Calu3 (cell line): ENCODE measurements around the gene NLK. TPM values are rescaled to one million over a fixed set of nuclear protein-coding genes. Genes with fewer than 3 reads are reported as not detected.

Experiments
- BruUV-seq: library from RNA; stranded (reverse); fragments of 400-500 nt; replicated peaks from 2 replicates; lab custom pipeline; 2021; lab: Mats Ljungman, UMichigan
- CTCF ChIA-PET: fragments of 300-600 bp; sonication (Branson Sonifier 250); formaldehyde crosslinking; loops from one replicate; lab custom pipeline; 2022; ENCODE audit warnings: antibody characterized with exemption; lab: Charles Lee
- DNase-seq: peaks from one replicate; pipeline ENCODE4 v3.0.0; 2022
- H3K27ac Mint-ChIP-seq: one replicate; pipeline ENCODE4 v1.8.0; 2022; ENCODE audit warnings: mixed read lengths; ENCODE audit not compliant: unreplicated experiment
- H3K27me3 Mint-ChIP-seq: one replicate; pipeline ENCODE4 v1.8.0; 2022; ENCODE audit warnings: mixed read lengths; ENCODE audit not compliant: unreplicated experiment
- H3K36me3 Mint-ChIP-seq: one replicate; pipeline ENCODE4 v1.8.0; 2022; ENCODE audit warnings: mild to moderate bottlenecking, moderate library complexity, mixed read lengths; ENCODE audit not compliant: insufficient read depth, unreplicated experiment
- H3K4me1 Mint-ChIP-seq: one replicate; pipeline ENCODE4 v1.8.0; 2022; ENCODE audit warnings: mild to moderate bottlenecking, low read depth, mixed read lengths; ENCODE audit not compliant: unreplicated experiment
- H3K4me3 Mint-ChIP-seq: one replicate; pipeline ENCODE4 v1.8.0; 2022; ENCODE audit warnings: mild to moderate bottlenecking, low read depth, moderate library complexity, mixed read lengths; ENCODE audit not compliant: unreplicated experiment
- H3K9me3 Mint-ChIP-seq: one replicate; pipeline ENCODE4 v1.8.0; 2022; ENCODE audit warnings: low read depth, mixed read lengths; ENCODE audit not compliant: unreplicated experiment
- intact Hi-C: fragments of 100-400 bp; cut with micrococcal nuclease; formaldehyde crosslinking; loops from one replicate; pipeline ENCODE4 v1.10.0; 2022; ENCODE audit not compliant: unreplicated experiment
- total RNA-seq: library from RNA; stranded (reverse); gene quantifications from 2 replicates; pipeline ENCODE4 v1.2.3, GENCODE V29; 2022
- TF ChIP-seq, protein P1 (sequence below): fragments of 200-600 bp; IDR thresholded peaks from one replicate; pipeline ENCODE4 v1.8.0; 2022; ENCODE audit warnings: antibody characterized with exemption; ENCODE audit not compliant: unreplicated experiment

The NLK gene
- total RNA-seq, 1 experiment from 2014 or later: 20.4 TPM

DNA sequence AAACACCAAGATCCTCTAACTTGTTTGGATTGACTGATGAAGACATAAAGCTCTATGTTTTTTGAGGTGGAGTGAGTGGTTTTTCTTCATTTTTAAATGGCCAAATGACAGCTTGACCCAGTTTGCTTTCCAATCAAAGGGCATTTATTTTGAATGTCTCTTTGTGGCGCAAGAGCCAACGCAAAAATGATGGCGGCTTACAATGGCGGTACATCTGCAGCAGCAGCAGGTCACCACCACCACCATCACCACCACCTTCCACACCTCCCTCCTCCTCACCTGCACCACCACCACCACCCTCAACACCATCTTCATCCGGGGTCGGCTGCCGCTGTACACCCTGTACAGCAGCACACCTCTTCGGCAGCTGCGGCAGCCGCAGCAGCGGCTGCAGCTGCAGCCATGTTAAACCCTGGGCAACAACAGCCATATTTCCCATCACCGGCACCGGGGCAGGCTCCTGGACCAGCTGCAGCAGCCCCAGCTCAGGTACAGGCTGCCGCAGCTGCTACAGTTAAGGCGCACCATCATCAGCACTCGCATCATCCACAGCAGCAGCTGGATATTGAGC, 329 bp downstream of the NLK start:
- H3K4me1 Mint-ChIP-seq: peaks cover 26% of the 10 kb centered on the region
- BruUV-seq: TSS peak; percentile 55
- no peaks in the 10 kb centered on the region for H3K9me3 Mint-ChIP-seq
- TF ChIP-seq, protein P1, sequence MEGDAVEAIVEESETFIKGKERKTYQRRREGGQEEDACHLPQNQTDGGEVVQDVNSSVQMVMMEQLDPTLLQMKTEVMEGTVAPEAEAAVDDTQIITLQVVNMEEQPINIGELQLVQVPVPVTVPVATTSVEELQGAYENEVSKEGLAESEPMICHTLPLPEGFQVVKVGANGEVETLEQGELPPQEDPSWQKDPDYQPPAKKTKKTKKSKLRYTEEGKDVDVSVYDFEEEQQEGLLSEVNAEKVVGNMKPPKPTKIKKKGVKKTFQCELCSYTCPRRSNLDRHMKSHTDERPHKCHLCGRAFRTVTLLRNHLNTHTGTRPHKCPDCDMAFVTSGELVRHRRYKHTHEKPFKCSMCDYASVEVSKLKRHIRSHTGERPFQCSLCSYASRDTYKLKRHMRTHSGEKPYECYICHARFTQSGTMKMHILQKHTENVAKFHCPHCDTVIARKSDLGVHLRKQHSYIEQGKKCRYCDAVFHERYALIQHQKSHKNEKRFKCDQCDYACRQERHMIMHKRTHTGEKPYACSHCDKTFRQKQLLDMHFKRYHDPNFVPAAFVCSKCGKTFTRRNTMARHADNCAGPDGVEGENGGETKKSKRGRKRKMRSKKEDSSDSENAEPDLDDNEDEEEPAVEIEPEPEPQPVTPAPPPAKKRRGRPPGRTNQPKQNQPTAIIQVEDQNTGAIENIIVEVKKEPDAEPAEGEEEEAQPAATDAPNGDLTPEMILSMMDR: no peak
- H3K27me3 Mint-ChIP-seq: peaks cover 13% of the 10 kb centered on the region
- intact Hi-C loops: loop anchor here (5.0 kb wide), 1 partner anchor 51 kb away; no protein-coding TSS in a partner anchor
- peak overlapping the region; percentile 98 for H3K27ac Mint-ChIP-seq
- CTCF ChIA-PET: interaction anchor here (0.6 kb wide), 1 partner anchor 209 kb away, joined by 3 read pairs; no protein-coding TSS in a partner anchor
- DNase-seq: no peak
- peaks cover 25% of the 10 kb centered on the region for H3K36me3 Mint-ChIP-seq
- peak overlapping the region; percentile 93 for H3K4me3 Mint-ChIP-seq

DNA sequence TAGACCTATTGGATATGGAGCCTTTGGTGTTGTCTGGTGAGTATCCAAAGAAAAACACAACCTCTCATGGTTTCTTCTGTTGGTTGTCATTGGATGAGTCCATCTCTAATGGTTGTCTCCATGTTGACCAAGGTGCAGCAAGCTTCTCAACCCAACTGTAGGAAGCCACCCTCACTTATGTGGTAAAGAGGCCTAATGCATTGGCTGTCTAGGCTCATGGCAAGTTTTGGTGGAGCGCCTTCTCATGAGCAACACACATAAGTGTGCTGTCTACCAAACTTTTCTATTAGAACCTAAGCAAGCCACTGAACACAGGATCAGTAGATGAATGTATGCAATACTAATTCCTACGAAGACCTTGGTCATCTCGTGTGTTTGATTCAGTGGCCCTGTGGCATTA, 819 bp downstream of the NLK start:
- no TSS peak for BruUV-seq
- Mint-ChIP-seq H3K9me3 (no peaks in the 10 kb centered on the region), H3K4me1 (peaks cover 26% of the 10 kb centered on the region), H3K36me3 (peaks cover 25% of the 10 kb centered on the region), H3K4me3 (peak overlapping the region; percentile 93), H3K27ac (peak overlapping the region; percentile 98), H3K27me3 (peaks cover 13% of the 10 kb centered on the region)
- DNase-seq: no peak
- CTCF ChIA-PET: interaction anchor here (0.6 kb wide), 1 partner anchor 208 kb away, joined by 3 read pairs; no protein-coding TSS in a partner anchor
- intact Hi-C loops: loop anchor here (5.0 kb wide), 1 partner anchor 51 kb away; no protein-coding TSS in a partner anchor
- TF ChIP-seq, protein P1: no peak

DNA sequence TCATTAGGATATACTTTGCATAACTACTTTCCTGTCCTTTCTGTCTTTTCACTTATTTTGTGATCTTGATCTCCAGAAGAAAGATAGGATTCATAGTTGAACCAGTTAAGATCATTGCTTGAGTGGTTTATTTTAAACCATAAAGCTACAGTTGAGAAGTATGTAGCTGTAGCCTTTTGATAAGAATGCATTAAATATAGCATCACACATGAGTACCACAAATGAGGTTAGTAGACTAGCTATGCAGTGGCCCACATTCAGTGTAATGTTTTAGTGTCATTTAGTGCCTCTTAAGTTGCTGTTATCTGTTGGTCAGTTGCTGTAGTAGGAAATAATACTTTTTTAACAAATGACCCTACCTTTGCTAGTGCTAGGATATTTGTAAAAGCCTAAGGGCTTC, 1.3 kb downstream of the NLK start:
- H3K27me3 Mint-ChIP-seq: peaks cover 11% of the 10 kb centered on the region
- CTCF ChIA-PET: no interaction called here

DNA sequence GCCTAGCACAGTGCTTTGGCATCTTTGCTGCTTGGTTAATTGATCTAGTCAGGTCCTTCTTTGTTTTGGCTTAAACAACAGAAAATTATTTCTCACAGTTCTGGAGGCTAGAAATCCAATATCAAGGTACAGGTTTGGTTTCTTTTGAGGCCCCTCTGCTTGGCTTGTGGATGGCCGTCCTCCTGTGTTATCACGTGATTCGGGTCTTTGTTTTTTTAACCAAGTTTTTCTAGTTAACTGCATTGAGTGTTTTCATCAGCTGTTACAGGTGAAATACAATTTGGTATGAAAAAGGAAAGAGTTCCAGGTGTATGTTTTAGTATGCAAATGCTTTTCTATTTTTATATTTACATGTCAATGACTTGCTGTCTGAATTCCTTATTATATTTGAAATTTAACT, 2.8 kb downstream of the NLK start:
- Mint-ChIP-seq H3K4me3 (no peak overlapping the region), H3K4me1 (peaks cover 26% of the 10 kb centered on the region), H3K27me3 (no peaks in the 10 kb centered on the region), H3K27ac (no peak overlapping the region), H3K9me3 (no peaks in the 10 kb centered on the region), H3K36me3 (peaks cover 25% of the 10 kb centered on the region)
- no TSS peak for BruUV-seq
- DNase-seq: no peak
- TF ChIP-seq, protein P1: no peak
- CTCF ChIA-PET: no interaction called here
- intact Hi-C loops: no loop called here

More for the DNA sequence above, 1.3 kb downstream of the NLK start:
- no TSS peak for BruUV-seq
- DNase-seq: no peak
- Mint-ChIP-seq H3K4me3 (peak overlapping the region; percentile 93), H3K9me3 (no peaks in the 10 kb centered on the region), H3K4me1 (peaks cover 26% of the 10 kb centered on the region), H3K36me3 (peaks cover 25% of the 10 kb centered on the region), H3K27ac (no peak overlapping the region)
- TF ChIP-seq, protein P1: no peak
- intact Hi-C loops: loop anchor here (5.0 kb wide), 1 partner anchor 51 kb away; no protein-coding TSS in a partner anchor
